Body of pancreas (tissue), 4 donors: ENCODE measurements around the gene NVL.

Experiments used
- CTCF ChIP-seq, 7 experiments: fragments of 450-650 bp in 4 of 7; fragments of 200-600 bp in 3 of 7; sonication (generic) in 3 of 7; IDR thresholded peaks; one replicate each; pipeline ENCODE4 v1.5.1; 2016 to 2019; ENCODE audit warnings: antibody characterized with exemption in 7 of 7
- POLR2A ChIP-seq, 3 donors: fragments of 450-650 bp; IDR thresholded peaks; one replicate each; pipeline ENCODE4 v1.6.1; 2016; ENCODE audit warnings: antibody characterized with exemption in 3 of 3, mild to moderate bottlenecking in 2 of 3

- no peak for TF ChIP-seq CTCF (IDR thresholded peaks at IDR 0.05)
- no peak for TF ChIP-seq POLR2A (IDR thresholded peaks at IDR 0.05)
Observed at GRCh38 chr1:224251741-224252146, 78.2 kb downstream of the NVL start.
